ENCODE results near the gene PTPN7.
A peak's percentile ranks its signal among the peaks of the same experiment; 100 is the strongest.
"Not testable (repeated sequence)": the region's sequence is repeated elsewhere in the genome, so short reads cannot be mapped to it uniquely, and the experiment has no call there.

The PTPN7 gene

DNA sequence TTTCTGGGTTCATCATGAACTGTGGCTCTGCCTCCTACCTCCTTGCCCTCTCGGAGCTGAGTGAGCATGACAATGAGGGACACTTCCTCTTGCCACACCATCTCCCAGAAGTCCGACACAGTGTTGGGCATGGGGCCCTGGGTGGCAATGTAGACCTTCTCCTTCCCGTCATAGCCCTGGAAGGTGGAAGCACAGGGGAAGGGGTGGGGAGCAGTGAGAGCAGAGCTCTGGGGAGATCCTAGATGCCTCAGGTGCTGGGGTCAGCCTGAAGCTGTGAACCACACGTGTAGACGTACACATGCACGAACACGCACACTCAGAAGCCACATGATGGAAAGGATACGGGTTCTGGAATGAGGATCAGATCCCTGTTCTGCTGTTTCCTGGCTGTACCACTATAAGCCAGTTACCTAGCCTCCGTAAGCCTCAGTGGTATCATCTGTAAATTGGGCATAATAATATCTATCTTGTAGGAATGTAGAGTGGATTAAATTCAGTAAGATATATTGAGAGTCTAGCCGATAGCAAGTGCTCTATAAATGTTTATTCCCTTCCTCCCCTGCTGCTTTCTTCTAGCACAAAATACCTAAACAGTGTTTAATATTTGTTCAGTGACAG lies 6.1 kb downstream of the PTPN7 start:
- peaks cover 0 to 7% of the 10 kb centered on the region in 2 donors for H3K4me1 ChIP-seq (ENCODE audit: control insufficient read depth in 1 of 2, insufficient read depth in 2 of 2, low read length in 2 of 2)
- no peaks in the 10 kb centered on the region for H3K9me3 ChIP-seq (ENCODE audit: control insufficient read depth in 1 of 2, low read length in 2 of 2)
- H3K36me3 ChIP-seq (ENCODE audit: control insufficient read depth in 1 of 2, insufficient read depth in 2 of 2, low read length in 2 of 2), result no peaks in the 10 kb centered on the region
- no peak overlapping the region for H3K4me3 ChIP-seq (ENCODE audit: low read depth in 1 of 2, low read length in 2 of 2)
- H3K27ac ChIP-seq (ENCODE audit: low read length), result no peak overlapping the region
- no peaks in the 10 kb centered on the region for H3K27me3 ChIP-seq (ENCODE audit: low read depth, low read length)

DNA sequence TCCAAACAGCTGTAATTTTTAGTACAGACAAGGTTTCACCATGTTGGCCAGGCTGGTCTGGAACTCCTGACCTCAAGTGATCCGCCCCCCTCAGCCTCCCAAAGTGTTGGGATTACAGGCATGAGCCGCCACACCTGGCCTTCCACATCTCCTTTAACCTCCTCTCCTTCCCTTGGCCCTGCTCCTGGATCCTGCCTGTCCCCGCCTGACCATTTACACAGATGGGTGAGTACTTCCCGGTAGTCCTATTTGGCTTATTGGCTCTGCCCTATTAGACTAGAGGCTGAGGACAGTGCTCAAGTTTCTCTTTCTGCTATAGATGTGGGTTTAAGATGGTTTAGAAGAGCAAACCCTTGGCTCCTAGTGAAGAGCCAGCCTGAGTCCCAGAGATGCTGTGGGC lies 7.1 kb downstream of the PTPN7 start:
- no peak overlapping the region for H3K4me3 ChIP-seq (ENCODE audit: low read depth in 1 of 2, low read length in 2 of 2)
- H3K4me1 ChIP-seq (ENCODE audit: control insufficient read depth in 1 of 2, insufficient read depth in 2 of 2, low read length in 2 of 2), result peaks cover 0 to 7% of the 10 kb centered on the region in 2 donors
- no peak overlapping the region for H3K27ac ChIP-seq (ENCODE audit: low read length)
- H3K27me3 ChIP-seq (ENCODE audit: low read depth, low read length), result no peaks in the 10 kb centered on the region
- H3K36me3 ChIP-seq (ENCODE audit: control insufficient read depth in 1 of 2, insufficient read depth in 2 of 2, low read length in 2 of 2), result no peaks in the 10 kb centered on the region
- no peaks in the 10 kb centered on the region for H3K9me3 ChIP-seq (ENCODE audit: control insufficient read depth in 1 of 2, low read length in 2 of 2)

GRCh38 chr1:202152399-202152798 lies 8.0 kb downstream of the PTPN7 start:
- H3K9me3 ChIP-seq (ENCODE audit: control insufficient read depth in 1 of 2, low read length in 2 of 2), result no peaks in the 10 kb centered on the region
- peaks cover 0 to 7% of the 10 kb centered on the region in 2 donors for H3K4me1 ChIP-seq (ENCODE audit: control insufficient read depth in 1 of 2, insufficient read depth in 2 of 2, low read length in 2 of 2)
- no peaks in the 10 kb centered on the region for H3K36me3 ChIP-seq (ENCODE audit: control insufficient read depth in 1 of 2, insufficient read depth in 2 of 2, low read length in 2 of 2)
- no peaks in the 10 kb centered on the region for H3K27me3 ChIP-seq (ENCODE audit: low read depth, low read length)
- no peak overlapping the region for H3K4me3 ChIP-seq (ENCODE audit: low read depth in 1 of 2, low read length in 2 of 2)
- no peak overlapping the region for H3K27ac ChIP-seq (ENCODE audit: low read length)

DNA sequence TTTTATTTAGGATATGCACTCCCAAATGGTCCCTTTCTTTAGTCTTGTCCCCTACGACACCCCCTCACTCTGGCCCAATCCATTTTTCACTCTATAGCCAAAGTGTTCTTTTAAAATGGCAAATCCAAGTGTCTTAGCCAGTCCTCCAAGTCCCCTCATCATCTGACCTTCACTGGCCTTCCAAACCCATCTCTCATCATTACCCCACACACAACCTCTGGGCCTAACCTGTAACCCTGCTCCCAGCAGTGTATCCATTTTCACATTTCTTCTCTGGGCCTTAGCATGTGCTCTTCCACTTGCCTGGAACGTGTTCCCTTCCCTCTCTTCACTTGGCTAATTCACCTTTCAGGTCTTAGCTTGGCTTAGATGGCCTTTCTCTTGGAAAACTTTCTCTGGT lies 9.4 kb downstream of the PTPN7 start:
- Histone ChIP-seq H3K9me3 (ENCODE audit: control insufficient read depth in 1 of 2, low read length in 2 of 2) (no peaks in the 10 kb centered on the region), H3K27ac (ENCODE audit: low read length) (no peak overlapping the region), H3K4me3 (ENCODE audit: low read depth in 1 of 2, low read length in 2 of 2) (no peak overlapping the region), H3K36me3 (ENCODE audit: control insufficient read depth in 1 of 2, insufficient read depth in 2 of 2, low read length in 2 of 2) (no peaks in the 10 kb centered on the region), H3K4me1 (ENCODE audit: control insufficient read depth in 1 of 2, insufficient read depth in 2 of 2, low read length in 2 of 2) (peaks cover 0 to 7% of the 10 kb centered on the region in 2 donors), H3K27me3 (ENCODE audit: low read depth, low read length) (no peaks in the 10 kb centered on the region)

GRCh38 chr1:202150602-202151001 lies 9.8 kb downstream of the PTPN7 start:
- Histone ChIP-seq H3K27me3 (ENCODE audit: low read depth, low read length) (no peaks in the 10 kb centered on the region), H3K4me1 (ENCODE audit: control insufficient read depth in 1 of 2, insufficient read depth in 2 of 2, low read length in 2 of 2) (peaks cover 0 to 7% of the 10 kb centered on the region in 2 donors), H3K4me3 (ENCODE audit: low read depth in 1 of 2, low read length in 2 of 2) (no peak overlapping the region), H3K9me3 (ENCODE audit: control insufficient read depth in 1 of 2, low read length in 2 of 2) (no peaks in the 10 kb centered on the region), H3K36me3 (ENCODE audit: control insufficient read depth in 1 of 2, insufficient read depth in 2 of 2, low read length in 2 of 2) (no peaks in the 10 kb centered on the region), H3K27ac (ENCODE audit: low read length) (no peak overlapping the region)

- Histone ChIP-seq H3K9me3 (ENCODE audit: control insufficient read depth in 1 of 2, low read length in 2 of 2) (no peaks in the 10 kb centered on the region), H3K4me3 (ENCODE audit: low read depth in 1 of 2, low read length in 2 of 2) (no peak overlapping the region), H3K27me3 (ENCODE audit: low read depth, low read length) (no peaks in the 10 kb centered on the region), H3K4me1 (ENCODE audit: control insufficient read depth in 1 of 2, insufficient read depth in 2 of 2, low read length in 2 of 2) (peaks cover 0 to 8% of the 10 kb centered on the region in 2 donors), H3K36me3 (ENCODE audit: control insufficient read depth in 1 of 2, insufficient read depth in 2 of 2, low read length in 2 of 2) (no peaks in the 10 kb centered on the region), H3K27ac (ENCODE audit: low read length) (no peak overlapping the region)
Measured at GRCh38 chr1:202150187-202150586, 10.2 kb downstream of the PTPN7 start.

- Histone ChIP-seq H3K27ac (ENCODE audit: low read length) (no peak overlapping the region), H3K27me3 (ENCODE audit: low read depth, low read length) (no peaks in the 10 kb centered on the region), H3K9me3 (ENCODE audit: control insufficient read depth in 1 of 2, low read length in 2 of 2) (no peaks in the 10 kb centered on the region), H3K36me3 (ENCODE audit: control insufficient read depth in 1 of 2, insufficient read depth in 2 of 2, low read length in 2 of 2) (no peaks in the 10 kb centered on the region), H3K4me1 (ENCODE audit: control insufficient read depth in 1 of 2, insufficient read depth in 2 of 2, low read length in 2 of 2) (peaks cover 0 to 7% of the 10 kb centered on the region in 2 donors), H3K4me3 (ENCODE audit: low read depth in 1 of 2, low read length in 2 of 2) (no peak overlapping the region)
Measured at GRCh38 chr1:202149566-202149965, 10.8 kb downstream of the PTPN7 start.

DNA sequence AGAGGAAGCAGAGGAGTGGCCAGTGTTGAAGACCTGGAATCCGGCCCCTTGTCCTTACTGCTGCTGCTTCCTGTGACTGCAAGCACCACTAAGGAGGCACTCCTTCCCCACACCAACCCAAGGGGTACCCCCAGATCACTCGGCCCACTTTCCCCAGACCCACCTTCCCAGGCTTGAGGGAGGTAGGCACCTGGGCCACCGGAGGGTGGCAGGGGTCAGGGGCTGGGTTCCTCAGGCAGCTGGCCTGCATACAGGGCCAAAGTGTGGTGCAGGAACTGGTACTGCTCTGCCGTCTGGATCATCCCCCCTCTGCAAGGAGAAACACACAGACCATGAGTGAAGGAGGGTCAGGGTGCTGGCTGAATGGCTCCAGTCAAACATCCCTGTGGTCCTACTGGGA lies 12.0 kb downstream of the PTPN7 start:
- no peaks in the 10 kb centered on the region for H3K36me3 ChIP-seq (ENCODE audit: control insufficient read depth in 1 of 2, insufficient read depth in 2 of 2, low read length in 2 of 2)
- H3K27ac ChIP-seq (ENCODE audit: low read length), result no peak overlapping the region

GRCh38 chr1:202146993-202147392 lies 13.4 kb downstream of the PTPN7 start:
- H3K4me1 ChIP-seq (ENCODE audit: control insufficient read depth in 1 of 2, insufficient read depth in 2 of 2, low read length in 2 of 2), result peaks cover 5 to 22% of the 10 kb centered on the region in 2 donors
- no peaks in the 10 kb centered on the region for H3K36me3 ChIP-seq (ENCODE audit: control insufficient read depth in 1 of 2, insufficient read depth in 2 of 2, low read length in 2 of 2)
- no peaks in the 10 kb centered on the region for H3K27me3 ChIP-seq (ENCODE audit: low read depth, low read length)
- H3K4me3 ChIP-seq (ENCODE audit: low read depth in 1 of 2, low read length in 2 of 2), result no peak overlapping the region
- no peaks in the 10 kb centered on the region for H3K9me3 ChIP-seq (ENCODE audit: control insufficient read depth in 1 of 2, low read length in 2 of 2)
- H3K27ac ChIP-seq (ENCODE audit: low read length), result no peak overlapping the region

More for the DNA sequence above, 12.0 kb downstream of the PTPN7 start:
- Histone ChIP-seq H3K9me3 (ENCODE audit: control insufficient read depth in 1 of 2, low read length in 2 of 2) (no peaks in the 10 kb centered on the region), H3K4me3 (ENCODE audit: low read depth in 1 of 2, low read length in 2 of 2) (no peak overlapping the region), H3K4me1 (ENCODE audit: control insufficient read depth in 1 of 2, insufficient read depth in 2 of 2, low read length in 2 of 2) (peaks cover 0 to 8% of the 10 kb centered on the region in 2 donors), H3K27me3 (ENCODE audit: low read depth, low read length) (no peaks in the 10 kb centered on the region)

DNA sequence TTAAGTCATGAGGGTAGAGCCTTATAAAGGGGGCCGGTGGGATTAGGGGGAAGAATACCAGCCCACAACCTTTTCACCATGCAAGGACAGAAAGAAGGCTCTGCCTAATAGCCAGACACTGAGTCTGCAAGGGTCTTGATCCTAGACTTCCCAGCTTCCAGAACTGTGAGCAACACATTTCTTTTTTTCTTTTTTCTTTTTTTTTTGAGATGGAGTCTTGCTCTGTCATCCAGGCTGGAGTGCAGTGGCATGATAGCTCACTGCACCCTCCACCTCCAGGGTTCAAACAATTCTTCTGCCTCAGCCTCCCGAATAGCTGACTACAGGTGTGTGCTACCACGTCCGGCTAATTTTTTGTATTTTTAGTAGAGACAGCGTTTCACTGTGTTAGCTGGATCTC lies 14.1 kb downstream of the PTPN7 start:
- Histone ChIP-seq H3K27ac (ENCODE audit: low read length) (no peak overlapping the region), H3K36me3 (ENCODE audit: control insufficient read depth in 1 of 2, insufficient read depth in 2 of 2, low read length in 2 of 2) (no peaks in the 10 kb centered on the region), H3K27me3 (ENCODE audit: low read depth, low read length) (no peaks in the 10 kb centered on the region)

DNA sequence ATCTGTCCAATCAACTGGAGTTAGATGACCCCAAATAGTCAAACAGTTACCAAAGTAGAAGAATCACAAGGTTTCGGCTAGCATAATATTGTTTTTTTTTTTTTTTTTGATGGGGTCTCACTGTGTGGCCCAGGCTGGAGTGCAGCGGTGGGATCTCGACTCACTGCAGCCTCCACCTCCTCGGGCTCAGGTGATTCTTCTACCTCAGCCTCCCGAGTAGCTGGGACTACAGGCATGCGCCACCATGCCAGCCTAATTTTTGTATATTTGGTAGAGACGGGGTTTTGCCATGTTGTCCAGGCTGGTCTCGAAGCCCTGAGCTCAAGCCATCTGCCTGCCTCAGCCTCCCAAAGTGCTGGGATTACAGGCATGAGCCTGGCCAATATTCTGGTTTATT lies 14.7 kb downstream of the PTPN7 start:
- not testable (repeated sequence) for H3K36me3 ChIP-seq (ENCODE audit: control insufficient read depth in 1 of 2, insufficient read depth in 2 of 2, low read length in 2 of 2); H3K27me3 ChIP-seq (ENCODE audit: low read depth, low read length); H3K27ac ChIP-seq (ENCODE audit: low read length); H3K9me3 ChIP-seq (ENCODE audit: control insufficient read depth in 1 of 2, low read length in 2 of 2)
- H3K4me1 ChIP-seq (ENCODE audit: control insufficient read depth in 1 of 2, insufficient read depth in 2 of 2, low read length in 2 of 2), result peaks cover 5 to 24% of the 10 kb centered on the region in 2 donors
- H3K4me3 ChIP-seq (ENCODE audit: low read depth in 1 of 2, low read length in 2 of 2), result peak overlapping the region in 1 of 2 donors; percentile 94

More for the DNA sequence above, 14.1 kb downstream of the PTPN7 start:
- H3K9me3 ChIP-seq (ENCODE audit: control insufficient read depth in 1 of 2, low read length in 2 of 2), result no peaks in the 10 kb centered on the region
- peaks cover 5 to 24% of the 10 kb centered on the region in 2 donors for H3K4me1 ChIP-seq (ENCODE audit: control insufficient read depth in 1 of 2, insufficient read depth in 2 of 2, low read length in 2 of 2)
- H3K4me3 ChIP-seq (ENCODE audit: low read depth in 1 of 2, low read length in 2 of 2), result no peak overlapping the region
